ENCODE data around the gene ERCC4. TPM values are rescaled to one million over a fixed set of nuclear protein-coding genes. Genes with fewer than 3 reads are reported as not detected.

ERCC4 gene
- total and polyA plus RNA-seq, 2 experiments from 2014 or later, result 5.4 to 21.6 TPM

- DNase-seq (ENCODE audit: low spot score) (no peak), ATAC-seq (no peak)
- Histone ChIP-seq H3K27me3 (ENCODE audit: insufficient read depth) (no peaks in the 10 kb centered on the region), H3F3A (replicated peaks; ENCODE audit: low read depth) (no peaks in the 10 kb centered on the region), H4K20me1 (replicated peaks; ENCODE audit: insufficient read depth) (no peaks in the 10 kb centered on the region), H2AFZ (no peak overlapping the region), H3K4me1 (ENCODE audit: insufficient read depth) (no peaks in the 10 kb centered on the region), H3K79me2 (replicated peaks; ENCODE audit: insufficient read depth) (no peaks in the 10 kb centered on the region), H3K36me3 (ENCODE audit: insufficient read depth) (no peaks in the 10 kb centered on the region), H3K9me2 (ENCODE audit: insufficient read depth) (no peaks in the 10 kb centered on the region), H3K4me2 (no peak overlapping the region), H3K4me3 (no peak overlapping the region), H3K27ac (ENCODE audit: low read depth) (no peak overlapping the region)
- H3K4me3 Mint-ChIP-seq, result no peak overlapping the region
- no peak for TF ChIP-seq REST (IDR thresholded peaks at IDR 0.05; ENCODE audit: unreplicated experiment)
- TF ChIP-seq ZNF462 (CRISPR knock-in tag; IDR thresholded peaks at IDR 0.05), result no peak
- TF ChIP-seq EZH2 (IDR thresholded peaks at IDR 0.05; ENCODE audit: low read depth, unreplicated experiment), result no peak
- no peak for TF ChIP-seq NANOG (IDR thresholded peaks at IDR 0.05; ENCODE audit: borderline replicate concordance)
- TF ChIP-seq STAT1 (IDR thresholded peaks at IDR 0.05; ENCODE audit: unreplicated experiment), result no peak
- TF ChIP-seq ETS1 (IDR thresholded peaks at IDR 0.05), result no peak
- TF ChIP-seq POLR2AphosphoS5 (IDR thresholded peaks at IDR 0.05; ENCODE audit: low read depth), result no peak
- TF ChIP-seq ZNF114 (CRISPR knock-in tag; IDR thresholded peaks at IDR 0.05), result no peak
- TF ChIP-seq EZH2phosphoT487 (IDR thresholded peaks at IDR 0.05; ENCODE audit: unreplicated experiment), result no peak
- no peak for TF ChIP-seq CTCF (conservative IDR thresholded peaks at IDR 0.05; ENCODE audit: low read depth in 2 of 2)
- TF ChIP-seq CREB1 (CRISPR knock-in tag; IDR thresholded peaks at IDR 0.05; ENCODE audit: low read depth), result no peak
- TF ChIP-seq ZNF331 (CRISPR knock-in tag; IDR thresholded peaks at IDR 0.05; ENCODE audit: low read depth), result no peak
- no peak for TF ChIP-seq JUNB (IDR thresholded peaks at IDR 0.05; ENCODE audit: unreplicated experiment)
- peaks cover 15% of the 10 kb centered on the region for H3K36me3 Mint-ChIP-seq (ENCODE audit: low read depth)
- peaks cover 37% of the 10 kb centered on the region for H3K9me3 Mint-ChIP-seq
- H3K27ac Mint-ChIP-seq, result no peak overlapping the region
- peaks cover 2% of the 10 kb centered on the region for H3K27me3 Mint-ChIP-seq (ENCODE audit: insufficient read depth, low read depth, poor library complexity)
- H3K4me1 Mint-ChIP-seq, result no peaks in the 10 kb centered on the region
Observed at GRCh38 chr16:13885700-13886099, 34.3 kb upstream of the ERCC4 start.

Measured in GM23338 (cell line).